Mesendoderm (in vitro differentiated cells): ENCODE measurements around the gene FLT3.
"Not testable (repeated sequence)": the region's sequence is repeated elsewhere in the genome, so short reads cannot be mapped to it uniquely, and the experiment has no call there.

Experiments
- DNase-seq: peaks from one replicate; pipeline ENCODE4 v3.0.0; 2013
- H2AK5ac ChIP-seq: 2 replicates; pipeline ENCODE4 v1.6.1; 2013; ENCODE audit warnings: low read length, inconsistent platforms
- H2BK120ac ChIP-seq: 2 replicates; pipeline ENCODE4 v1.6.1; 2013; ENCODE audit warnings: low read depth, mild to moderate bottlenecking, low read length, moderate library complexity, mixed read lengths
- H2BK15ac ChIP-seq: replicated peaks from 2 replicates; pipeline ENCODE4 v1.6.1; 2013; ENCODE audit warnings: low read depth, mild to moderate bottlenecking, moderate library complexity
- H2BK5ac ChIP-seq: 2 replicates; pipeline ENCODE4 v1.6.1; 2013; ENCODE audit warnings: low read length, inconsistent platforms
- H3K18ac ChIP-seq: 2 replicates; pipeline ENCODE4 v1.6.1; 2013; ENCODE audit warnings: mild to moderate bottlenecking, low read length, mixed read lengths
- H3K23ac ChIP-seq: one replicate; pipeline ENCODE4 v1.6.1; 2013; ENCODE audit warnings: low read length
- H3K27ac ChIP-seq: 2 replicates; pipeline ENCODE4 v1.5.1; 2013; ENCODE audit warnings: low read depth, mild to moderate bottlenecking, inconsistent platforms, low read length, moderate library complexity
- H3K27me3 ChIP-seq: 2 replicates; pipeline ENCODE4 v1.6.1; 2013; ENCODE audit warnings: low read length, control low read depth, mild to moderate bottlenecking, inconsistent platforms; ENCODE audit not compliant: insufficient read depth, poor library complexity
- H3K36me3 ChIP-seq: 2 replicates; pipeline ENCODE4 v1.6.1; 2013; ENCODE audit warnings: low read length, inconsistent platforms; ENCODE audit not compliant: control insufficient read depth, insufficient read depth
- H3K4ac ChIP-seq: one replicate; pipeline ENCODE4 v1.6.1; 2013; ENCODE audit warnings: low read depth, mild to moderate bottlenecking, low read length, moderate library complexity
- H3K4me1 ChIP-seq: 2 replicates; pipeline ENCODE4 v1.6.1; 2013; ENCODE audit warnings: low read depth, low read length, inconsistent platforms; ENCODE audit not compliant: control insufficient read depth
- H3K4me2 ChIP-seq: 2 replicates; pipeline ENCODE4 v1.6.1; 2013; ENCODE audit warnings: low read length
- H3K4me3 ChIP-seq: 2 replicates; pipeline ENCODE4 v1.5.1; 2013; ENCODE audit warnings: mild to moderate bottlenecking, low read length
- H3K56ac ChIP-seq: one replicate; pipeline ENCODE4 v1.6.1; 2013; ENCODE audit warnings: low read length
- H3K79me1 ChIP-seq: 2 replicates; pipeline ENCODE4 v1.6.1; 2013; ENCODE audit warnings: low read length, inconsistent platforms
- H3K79me2 ChIP-seq: 2 replicates; pipeline ENCODE4 v1.6.1; 2013; ENCODE audit warnings: mild to moderate bottlenecking, low read length; ENCODE audit not compliant: control insufficient read depth, insufficient read depth
- H3K9ac ChIP-seq: 2 replicates; pipeline ENCODE4 v1.6.1; 2013; ENCODE audit warnings: low read length, inconsistent platforms
- H4K5ac ChIP-seq: one replicate; pipeline ENCODE4 v1.6.1; 2013; ENCODE audit warnings: low read length
- H4K8ac ChIP-seq: one replicate; pipeline ENCODE4 v1.6.1; 2013; ENCODE audit warnings: low read depth, mild to moderate bottlenecking, control low read depth, low read length, moderate library complexity
- WGBS: extraction: QIAGEN DNeasy Blood & Tissue Kit; methylation state at CpG from one replicate; pipeline ENCODE4 v1.1.7; 2013; ENCODE audit warnings: low lambda C conversion rate, missing lambda C conversion rate; ENCODE audit not compliant: insufficient coverage; ENCODE audit errors: extremely low coverage; 5-methylcytosine and 5-hydroxymethylcytosine counted together

FLT3 gene

GRCh38 chr13:28041031-28041461 is 59.3 kb downstream of the FLT3 start:
- no peak overlapping the region for H3K4ac ChIP-seq
- H3K36me3 ChIP-seq: no peaks in the 10 kb centered on the region
- no peak overlapping the region for H3K4me2 ChIP-seq
- no peaks in the 10 kb centered on the region for H3K27me3 ChIP-seq
- no CpG with 5 or more reads among the region's 4 CpGs for WGBS
- no peak overlapping the region for H3K27ac ChIP-seq
- H3K4me3 ChIP-seq: no peak overlapping the region
- H3K23ac ChIP-seq: no peak overlapping the region
- H2BK120ac ChIP-seq: no peak overlapping the region
- H3K79me1 ChIP-seq: no peaks in the 10 kb centered on the region
- no peak overlapping the region for H4K5ac ChIP-seq
- H3K4me1 ChIP-seq: no peaks in the 10 kb centered on the region
- no peak for DNase-seq
- H2AK5ac ChIP-seq: no peak overlapping the region
- no peak overlapping the region for H3K9ac ChIP-seq
- H3K79me2 ChIP-seq: no peaks in the 10 kb centered on the region
- H3K18ac ChIP-seq: no peak overlapping the region
- no peak overlapping the region for H4K8ac ChIP-seq
- no peak overlapping the region for H3K56ac ChIP-seq
- no peak overlapping the region for H2BK15ac ChIP-seq
- H2BK5ac ChIP-seq: no peak overlapping the region

- Histone ChIP-seq H3K79me1 (no peaks in the 10 kb centered on the region), H3K9ac (no peak overlapping the region), H2BK120ac (no peak overlapping the region), H3K18ac (no peak overlapping the region), H3K36me3 (no peaks in the 10 kb centered on the region), H4K5ac (no peak overlapping the region), H3K4me1 (no peaks in the 10 kb centered on the region), H3K27ac (no peak overlapping the region), H2AK5ac (no peak overlapping the region), H2BK15ac (no peak overlapping the region), H3K4me3 (no peak overlapping the region), H3K79me2 (no peaks in the 10 kb centered on the region), H3K56ac (no peak overlapping the region), H3K4ac (no peak overlapping the region), H3K23ac (no peak overlapping the region), H4K8ac (no peak overlapping the region), H3K27me3 (no peaks in the 10 kb centered on the region), H2BK5ac (no peak overlapping the region), H3K4me2 (no peak overlapping the region)
- WGBS: no CpG with 5 or more reads among the region's 2 CpGs
- peak; percentile 19 for DNase-seq
Observed at GRCh38 chr13:28037399-28037798, 63.0 kb downstream of the FLT3 start.

GRCh38 chr13:28035146-28035782 is 65.1 kb downstream of the FLT3 start:
- Histone ChIP-seq H3K23ac (no peak overlapping the region), H4K5ac (no peak overlapping the region), H3K4me3 (no peak overlapping the region), H3K27me3 (no peaks in the 10 kb centered on the region), H3K18ac (no peak overlapping the region), H2AK5ac (no peak overlapping the region), H3K79me2 (no peaks in the 10 kb centered on the region), H3K4me1 (no peaks in the 10 kb centered on the region), H3K36me3 (no peaks in the 10 kb centered on the region), H3K4ac (no peak overlapping the region), H3K79me1 (no peaks in the 10 kb centered on the region), H2BK5ac (no peak overlapping the region), H2BK15ac (no peak overlapping the region), H3K9ac (no peak overlapping the region), H3K4me2 (no peak overlapping the region), H2BK120ac (no peak overlapping the region), H4K8ac (no peak overlapping the region), H3K27ac (no peak overlapping the region), H3K56ac (no peak overlapping the region)
- WGBS: no CpG with 5 or more reads among the region's 6 CpGs
- peak; percentile 30 for DNase-seq

GRCh38 chr13:28033894-28034655 is 66.3 kb downstream of the FLT3 start:
- H3K18ac ChIP-seq: no peak overlapping the region
- H3K36me3 ChIP-seq: no peaks in the 10 kb centered on the region
- H4K5ac ChIP-seq: no peak overlapping the region
- no peaks in the 10 kb centered on the region for H3K79me2 ChIP-seq
- no peak overlapping the region for H3K9ac ChIP-seq
- WGBS: no CpG with 5 or more reads among the region's 8 CpGs
- H3K27me3 ChIP-seq: no peaks in the 10 kb centered on the region
- H3K79me1 ChIP-seq: no peaks in the 10 kb centered on the region
- H2AK5ac ChIP-seq: no peak overlapping the region
- H3K23ac ChIP-seq: no peak overlapping the region
- no peak for DNase-seq
- H3K4me3 ChIP-seq: no peak overlapping the region
- H3K56ac ChIP-seq: no peak overlapping the region
- no peak overlapping the region for H2BK5ac ChIP-seq
- H4K8ac ChIP-seq: no peak overlapping the region
- H3K4me2 ChIP-seq: no peak overlapping the region
- no peak overlapping the region for H3K4ac ChIP-seq
- H2BK120ac ChIP-seq: no peak overlapping the region
- H3K27ac ChIP-seq: no peak overlapping the region
- no peaks in the 10 kb centered on the region for H3K4me1 ChIP-seq
- no peak overlapping the region for H2BK15ac ChIP-seq

- H3K79me2 ChIP-seq, H4K5ac ChIP-seq, H2BK5ac ChIP-seq, H3K56ac ChIP-seq, H2BK120ac ChIP-seq, H4K8ac ChIP-seq, H3K9ac ChIP-seq, H3K27me3 ChIP-seq, H3K23ac ChIP-seq, H3K4ac ChIP-seq, H2AK5ac ChIP-seq, H3K18ac ChIP-seq, H2BK15ac ChIP-seq, H3K4me1 ChIP-seq, H3K27ac ChIP-seq, DNase-seq, H3K36me3 ChIP-seq, H3K4me3 ChIP-seq, H3K79me1 ChIP-seq, H3K4me2 ChIP-seq: not testable (repeated sequence)
- no CpG with 5 or more reads among the region's 1 CpG for WGBS
Observed at GRCh38 chr13:28032438-28032837, 67.9 kb downstream of the FLT3 start.
